Measurements from ENCODE around the gene NTM.

GRCh38 chr11:132264616-132265015 lies 894.2 kb downstream of the NTM start:
- TF ChIP-seq POLR2A (IDR thresholded peaks at IDR 0.05; ENCODE audit: low read depth, low read length) (no peak), TAF1 (IDR thresholded peaks at IDR 0.05; ENCODE audit: borderline replicate concordance, low read depth, low read length) (no peak)

Data from GM12892 (cell line).